Adrenal gland (tissue), 5 donors: ENCODE measurements around the gene MLLT1.

Source experiments
- CTCF ChIP-seq, 6 experiments: fragments of 450-650 bp in 4 of 6; fragments of 200-600 bp in 2 of 6; sonication (generic) in 1 of 6; IDR thresholded peaks; 1 replicate in 5 of 6; 2 replicates in 1 of 6; pipeline versions ENCODE4 v1.5.1 to v1.8.0; 2016 to 2021; ENCODE audit warnings: antibody characterized with exemption in 6 of 6, mild to moderate bottlenecking in 2 of 6, moderate library complexity in 1 of 6
- POLR2A ChIP-seq, 2 donors: fragments of 450-650 bp; IDR thresholded peaks; one replicate each; pipeline ENCODE4 v1.6.1; 2017; ENCODE audit warnings: antibody characterized with exemption in 2 of 2, mild to moderate bottlenecking in 2 of 2, moderate library complexity in 1 of 2
- donor health status: DM: no; HTN: no; CAD: no.

- no peak for TF ChIP-seq CTCF (IDR thresholded peaks at IDR 0.05)
- TF ChIP-seq POLR2A (IDR thresholded peaks at IDR 0.05) = no peak
Observed at GRCh38 chr19:6241680-6242377, 37.9 kb downstream of the MLLT1 start.
